Measurements from ENCODE around the gene ELAPOR2.

ELAPOR2 gene

GRCh38 chr7:87067788-87068187 lies 8.3 kb upstream of the ELAPOR2 start:
- no peak overlapping the region for H3K4me3 ChIP-seq (ENCODE audit: low read depth, low read length)
- TF ChIP-seq CTCF (IDR thresholded peaks at IDR 0.05; ENCODE audit: low read depth, low read length, missing control alignments) = no peak
- in situ Hi-C loops (cut with HindIII; ENCODE audit: low sequenced_read_pairs) = no loop called here
- DNase-seq (ENCODE audit: low read depth) = no peak

GRCh38 chr7:87060288-87060537 lies 759 bp upstream of the ELAPOR2 start:
- TF ChIP-seq CTCF (IDR thresholded peaks at IDR 0.05; ENCODE audit: low read depth, low read length, missing control alignments) = no peak
- peak overlapping the region; percentile 51 for H3K4me3 ChIP-seq (ENCODE audit: low read depth, low read length)
- in situ Hi-C loops (cut with HindIII; ENCODE audit: low sequenced_read_pairs) = no loop called here
- DNase-seq (ENCODE audit: low read depth) = no peak

- no peak for DNase-seq (ENCODE audit: low read depth)
Measured at GRCh38 chr7:87058744-87059524, 520 bp downstream of the ELAPOR2 start.

GRCh38 chr7:87057210-87057609 lies 2.2 kb downstream of the ELAPOR2 start:
- no peak for TF ChIP-seq CTCF (IDR thresholded peaks at IDR 0.05; ENCODE audit: low read depth, low read length, missing control alignments)
- no peak for DNase-seq (ENCODE audit: low read depth)
- no peak overlapping the region for H3K4me3 ChIP-seq (ENCODE audit: low read depth, low read length)
- in situ Hi-C loops (cut with HindIII; ENCODE audit: low sequenced_read_pairs) = no loop called here

More at GRCh38 chr7:87058744-87059524, 520 bp downstream of the ELAPOR2 start:
- in situ Hi-C loops (cut with HindIII; ENCODE audit: low sequenced_read_pairs) = no loop called here
- peak overlapping the region; percentile 51 for H3K4me3 ChIP-seq (ENCODE audit: low read depth, low read length)
- TF ChIP-seq CTCF (IDR thresholded peaks at IDR 0.05; ENCODE audit: low read depth, low read length, missing control alignments) = no peak

GRCh38 chr7:87056346-87056745 lies 3.1 kb downstream of the ELAPOR2 start:
- no peak for TF ChIP-seq CTCF (IDR thresholded peaks at IDR 0.05; ENCODE audit: low read depth, low read length, missing control alignments)
- DNase-seq (ENCODE audit: low read depth) = no peak
- in situ Hi-C loops (cut with HindIII; ENCODE audit: low sequenced_read_pairs) = no loop called here
- H3K4me3 ChIP-seq (ENCODE audit: low read depth, low read length) = no peak overlapping the region

- no peak overlapping the region for H3K4me3 ChIP-seq (ENCODE audit: low read depth, low read length)
- in situ Hi-C loops (cut with HindIII; ENCODE audit: low sequenced_read_pairs) = no loop called here
- TF ChIP-seq CTCF (IDR thresholded peaks at IDR 0.05; ENCODE audit: low read depth, low read length, missing control alignments) = no peak
- no peak for DNase-seq (ENCODE audit: low read depth)
Measured at GRCh38 chr7:87048839-87049238, 10.6 kb downstream of the ELAPOR2 start.

All from astrocyte of the cerebellum (primary cell).